Kasumi-1 (cell line): ENCODE data around the gene WDR19.
A peak's percentile ranks its signal among the peaks of the same experiment; 100 is the strongest.
"Not testable (repeated sequence)": the region's sequence is repeated elsewhere in the genome, so short reads cannot be mapped to it uniquely, and the experiment has no call there.

Experiments
- DNase-seq, 2 experiments: peaks; one replicate each; lab custom pipeline; 2025; lab: John Stamatoyannopoulos, UW

Gene WDR19

GRCh38 chr4:39181905-39182638, at the start of gene WDR19:
Gene WDR19 (plus strand): TSS chr4:39182529. CDS start chr4:39182558, 29 bp downstream.
- peak; percentile 98 to 99 for DNase-seq

GRCh38 chr4:39133623-39134022, 48.7 kb upstream of the WDR19 start:
- DNase-seq: no peak

GRCh38 chr4:39134683-39135306, 47.5 kb upstream of the WDR19 start:
- DNase-seq: no peak

- not testable (repeated sequence) for DNase-seq
Measured at GRCh38 chr4:39138227-39138626, 44.1 kb upstream of the WDR19 start.

- DNase-seq: no peak
Measured at GRCh38 chr4:39146211-39146610, 36.1 kb upstream of the WDR19 start.

- DNase-seq: no peak
Measured at GRCh38 chr4:39154009-39154408, 28.3 kb upstream of the WDR19 start.

- DNase-seq: no peak
Measured at GRCh38 chr4:39157520-39157919, 24.8 kb upstream of the WDR19 start.

GRCh38 chr4:39166177-39166576, 16.2 kb upstream of the WDR19 start:
- no peak for DNase-seq

- DNase-seq: no peak
Measured at GRCh38 chr4:39166669-39167068, 15.7 kb upstream of the WDR19 start.

GRCh38 chr4:39169426-39169825, 12.9 kb upstream of the WDR19 start:
- no peak for DNase-seq

- no peak for DNase-seq
Measured at GRCh38 chr4:39170301-39170700, 12.0 kb upstream of the WDR19 start.

- DNase-seq: no peak
Measured at GRCh38 chr4:39178706-39179105, 3.6 kb upstream of the WDR19 start.

GRCh38 chr4:39179681-39180080, 2.6 kb upstream of the WDR19 start:
- no peak for DNase-seq

GRCh38 chr4:39180629-39181028, 1.7 kb upstream of the WDR19 start:
- not testable (repeated sequence) for DNase-seq

- no peak for DNase-seq
Measured at GRCh38 chr4:39181520-39181904, 817 bp upstream of the WDR19 start.

GRCh38 chr4:39201963-39202362, 19.6 kb downstream of the WDR19 start:
- DNase-seq: no peak

GRCh38 chr4:39204543-39204942, 22.2 kb downstream of the WDR19 start:
- DNase-seq: no peak

GRCh38 chr4:39205000-39205399, 22.7 kb downstream of the WDR19 start:
- no peak for DNase-seq

- no peak for DNase-seq
Measured at GRCh38 chr4:39205476-39205875, 23.1 kb downstream of the WDR19 start.

- no peak for DNase-seq
Measured at GRCh38 chr4:39227906-39228305, 45.6 kb downstream of the WDR19 start.

- no peak for DNase-seq
Measured at GRCh38 chr4:39228377-39228776, 46.0 kb downstream of the WDR19 start.

- no peak for DNase-seq
Measured at GRCh38 chr4:39230462-39230861, 48.1 kb downstream of the WDR19 start.

- no peak for DNase-seq
Measured at GRCh38 chr4:39231660-39232059, 49.3 kb downstream of the WDR19 start.

- DNase-seq: no peak
Measured at GRCh38 chr4:39232100-39232499, 49.8 kb downstream of the WDR19 start.
